Mononuclear cell (primary cell): ENCODE data around the gene TRIP12. TPM values are rescaled to one million over a fixed set of nuclear protein-coding genes. Genes with fewer than 3 reads are reported as not detected.

Experiments used
- H3K27me3 ChIP-seq: 2 replicates; pipeline ENCODE4 v1.6.0; 2011; ENCODE audit warnings: low read length, control low read depth; ENCODE audit not compliant: insufficient read depth
- H3K4me1 ChIP-seq: 2 replicates; pipeline ENCODE4 v1.5.1; 2011; ENCODE audit warnings: mild to moderate bottlenecking, low read length, control low read depth; ENCODE audit not compliant: insufficient read depth
- H3K4me3 ChIP-seq: 2 replicates; pipeline ENCODE4 v1.5.1; 2011; ENCODE audit warnings: mild to moderate bottlenecking, low read length, moderate library complexity
- H3K9me3 ChIP-seq: 2 replicates; pipeline ENCODE4 v1.5.1; 2011; ENCODE audit warnings: low read depth, mild to moderate bottlenecking, control low read depth, low read length
- total RNA-seq: library from RNA; depleted of rRNA; stranded (reverse); fragments of >200 nt; gene quantifications from one replicate; pipeline ENCODE4 v1.2.3, GENCODE V29; 2012

The TRIP12 gene
- total RNA-seq, 1 donor, result 224 TPM

DNA sequence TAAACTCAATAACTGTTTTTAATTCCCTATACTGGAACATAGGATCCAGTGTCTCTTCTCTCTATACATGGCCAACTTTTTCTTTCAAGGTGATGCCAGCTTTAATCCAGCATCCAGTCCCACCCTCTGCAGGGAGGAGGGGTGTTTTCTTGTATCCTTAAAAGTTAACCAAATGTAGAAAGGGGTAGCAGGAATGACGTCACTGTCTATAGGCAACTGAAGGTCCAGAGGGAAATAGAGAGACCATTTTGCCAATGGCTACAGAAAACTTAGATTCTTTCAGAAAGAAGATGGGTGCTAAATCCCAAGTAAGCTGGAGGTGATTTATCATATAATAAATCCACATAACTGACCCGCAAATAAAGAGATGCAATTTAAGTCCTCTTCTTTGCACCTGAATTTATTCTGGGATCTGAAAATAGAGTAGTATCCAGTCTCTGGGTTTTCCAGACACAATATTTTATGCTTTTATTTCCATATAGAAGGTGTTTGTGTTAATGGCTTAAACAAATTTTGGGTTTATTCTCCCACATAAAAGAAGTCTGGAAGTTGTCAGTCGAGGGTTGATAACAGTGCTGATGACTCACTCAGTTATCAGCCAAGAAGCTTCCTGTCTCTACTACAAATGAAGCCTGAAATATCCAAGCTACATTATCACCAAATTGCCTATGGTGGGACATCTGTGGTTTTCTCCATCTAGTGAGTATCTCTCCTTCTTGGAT, 201.7 kb downstream of the TRIP12 start:
- H3K27me3 ChIP-seq, result peaks cover 58% of the 10 kb centered on the region
- peaks cover 3% of the 10 kb centered on the region for H3K4me1 ChIP-seq
- H3K9me3 ChIP-seq, result no peaks in the 10 kb centered on the region
- no peak overlapping the region for H3K4me3 ChIP-seq

DNA sequence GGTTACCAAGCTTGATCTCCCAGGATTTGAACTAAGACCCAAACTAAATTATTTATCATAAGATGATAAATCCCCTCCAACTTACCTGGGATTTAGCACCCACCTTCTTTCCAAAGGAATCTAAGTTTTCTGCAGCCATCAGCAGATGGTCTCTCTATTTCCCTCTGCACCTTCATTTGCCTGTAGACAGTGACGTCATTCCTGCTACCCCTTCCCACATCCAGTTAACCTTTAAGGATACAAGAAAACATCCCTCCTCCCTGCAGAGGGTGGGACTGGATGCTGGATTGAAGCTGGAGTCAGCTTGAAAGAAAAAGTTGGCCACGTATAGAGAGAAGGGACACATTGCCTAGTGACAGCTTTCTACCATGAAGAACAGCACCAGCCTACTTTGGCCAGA, 203.8 kb downstream of the TRIP12 start:
- Histone ChIP-seq H3K4me3 (no peak overlapping the region), H3K9me3 (no peaks in the 10 kb centered on the region), H3K27me3 (peaks cover 74% of the 10 kb centered on the region), H3K4me1 (peaks cover 19% of the 10 kb centered on the region)

DNA sequence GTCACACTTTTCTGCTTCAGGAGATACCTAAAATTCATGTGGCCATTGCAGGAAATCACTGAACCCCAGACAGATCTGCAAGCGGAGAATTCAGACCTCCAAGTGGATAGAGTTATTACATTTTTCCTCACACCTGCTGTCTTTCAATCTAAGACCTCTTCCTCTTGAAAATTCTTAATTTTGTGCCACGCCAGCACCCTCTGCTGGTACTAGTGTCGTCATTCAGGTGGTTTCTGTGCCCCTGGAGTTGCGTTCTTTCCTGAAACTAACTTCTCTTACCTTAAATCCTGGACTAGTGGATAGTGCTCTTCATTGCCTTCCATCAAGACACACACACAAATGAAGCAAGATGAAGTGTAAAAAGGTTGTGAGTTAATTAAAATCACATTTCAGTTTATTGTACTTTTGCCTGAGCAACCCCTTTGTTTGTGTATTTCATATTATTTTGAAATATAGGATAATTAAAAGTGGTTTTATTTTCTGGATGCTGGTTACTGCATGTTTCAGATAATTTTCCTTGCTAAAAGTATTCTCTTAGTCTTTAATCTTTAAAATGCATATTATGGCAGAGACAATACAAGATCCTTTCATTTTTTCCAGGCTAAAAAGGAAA, 205.8 kb downstream of the TRIP12 start:
- Histone ChIP-seq H3K9me3 (no peaks in the 10 kb centered on the region), H3K27me3 (peaks cover 92% of the 10 kb centered on the region), H3K4me1 (peaks cover 19% of the 10 kb centered on the region), H3K4me3 (no peak overlapping the region)

DNA sequence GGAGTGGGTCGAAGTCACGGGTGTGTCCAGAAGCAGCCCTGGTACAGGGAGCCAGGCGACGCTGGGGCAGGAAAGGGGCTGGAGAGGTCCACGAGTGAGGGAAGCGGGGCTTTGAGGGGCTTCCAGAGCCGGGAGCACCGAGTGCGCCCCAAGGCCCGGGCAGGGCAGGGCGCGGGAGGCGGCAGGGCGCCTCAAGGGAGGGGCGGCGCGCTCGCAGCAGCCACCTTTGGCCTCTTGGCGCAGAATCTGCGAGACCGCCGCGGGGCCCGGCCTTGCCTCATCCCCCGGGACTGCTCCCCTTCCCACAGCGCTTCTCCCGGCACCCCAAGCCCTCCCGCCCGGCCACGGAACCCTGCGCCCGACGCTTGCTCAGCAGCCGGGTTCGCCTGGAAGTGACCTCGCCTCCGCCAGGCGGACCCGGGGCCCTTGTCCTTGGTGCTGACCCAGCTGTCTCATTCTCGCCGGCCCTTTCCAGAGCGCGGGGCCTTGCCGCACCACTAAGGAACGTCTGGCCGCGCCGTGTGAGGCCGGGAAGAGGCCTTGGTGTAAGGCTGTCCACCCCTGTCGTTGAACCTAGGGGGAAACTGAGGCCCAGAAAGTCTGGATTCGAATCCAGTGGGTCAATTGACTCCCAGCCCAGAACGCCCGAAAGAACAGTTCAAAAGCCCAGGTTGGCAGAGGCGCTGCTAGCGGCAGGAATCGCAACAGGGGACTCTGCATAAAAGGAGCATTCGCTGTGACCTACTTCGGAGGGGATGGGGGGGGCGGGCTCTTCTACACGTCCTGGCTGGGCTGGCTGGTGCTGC, 206.9 kb downstream of the TRIP12 start:
- peaks cover 92% of the 10 kb centered on the region for H3K27me3 ChIP-seq
- no peaks in the 10 kb centered on the region for H3K9me3 ChIP-seq
- H3K4me3 ChIP-seq, result no peak overlapping the region
- peaks cover 19% of the 10 kb centered on the region for H3K4me1 ChIP-seq

DNA sequence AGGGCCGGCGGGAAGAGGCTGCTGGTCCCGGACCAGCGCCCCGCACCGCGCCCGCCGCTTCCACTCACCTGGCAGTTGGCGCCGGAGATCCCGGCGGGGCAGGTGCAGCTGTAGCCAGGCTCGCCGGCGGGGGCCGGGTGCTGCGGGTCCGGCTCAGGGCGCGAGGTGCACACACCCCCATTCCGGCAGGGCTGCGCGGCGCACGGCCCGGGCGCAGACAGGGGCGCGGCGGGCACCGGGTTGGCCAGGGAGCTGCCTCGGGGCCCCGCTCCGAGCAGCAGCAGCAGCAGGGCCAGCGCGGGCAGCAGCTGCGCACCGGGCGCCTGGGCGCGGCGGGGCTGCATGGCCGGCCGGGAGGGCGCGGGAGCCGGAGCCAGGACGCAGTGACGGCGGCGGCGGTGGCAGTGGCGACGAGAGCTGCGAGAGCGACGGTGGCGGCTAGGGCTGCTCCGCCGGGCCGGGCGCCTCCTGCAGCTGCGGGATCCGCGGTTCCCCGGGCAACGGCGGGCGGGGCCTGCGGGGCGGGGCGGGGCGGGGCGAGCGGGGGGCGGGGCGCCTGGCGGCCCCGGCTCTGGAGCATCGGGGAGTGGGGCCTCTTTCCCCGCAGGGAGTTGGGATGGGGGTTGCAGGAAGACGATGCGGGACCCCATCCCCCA, 207.6 kb downstream of the TRIP12 start, which contains the start of gene DNER:
Gene DNER (minus strand): TSS at position 476 of the 656 bp plus-strand sequence. CDS start 132 bp downstream, at position 344.
- peaks cover 92% of the 10 kb centered on the region for H3K27me3 ChIP-seq
- no peaks in the 10 kb centered on the region for H3K9me3 ChIP-seq
- H3K4me1 ChIP-seq, result peaks cover 19% of the 10 kb centered on the region
- no peak within 1 kb of the TSS for H3K4me3 ChIP-seq

Other genes with a start within 250 kb of the TRIP12 start
- gene DNER, start 207.5 kb downstream of the TRIP12 start, total RNA-seq, result 0.21 TPM
- gene FBXO36, start 494 bp upstream of the TRIP12 start, total RNA-seq, result 1.0 TPM
- gene SLC16A14, start 146.9 kb upstream of the TRIP12 start, total RNA-seq, result 0.31 TPM